SW480 (cell line): ENCODE measurements around the gene KRTCAP2.
"Not testable (repeated sequence)": the region's sequence is repeated elsewhere in the genome, so short reads cannot be mapped to it uniquely, and the experiment has no call there.

Experiments used
- DNase-seq: peaks from one replicate; pipeline ENCODE4 v3.0.0-alpha.2; 2016; ENCODE audit warnings: low spot score

Gene KRTCAP2

DNA sequence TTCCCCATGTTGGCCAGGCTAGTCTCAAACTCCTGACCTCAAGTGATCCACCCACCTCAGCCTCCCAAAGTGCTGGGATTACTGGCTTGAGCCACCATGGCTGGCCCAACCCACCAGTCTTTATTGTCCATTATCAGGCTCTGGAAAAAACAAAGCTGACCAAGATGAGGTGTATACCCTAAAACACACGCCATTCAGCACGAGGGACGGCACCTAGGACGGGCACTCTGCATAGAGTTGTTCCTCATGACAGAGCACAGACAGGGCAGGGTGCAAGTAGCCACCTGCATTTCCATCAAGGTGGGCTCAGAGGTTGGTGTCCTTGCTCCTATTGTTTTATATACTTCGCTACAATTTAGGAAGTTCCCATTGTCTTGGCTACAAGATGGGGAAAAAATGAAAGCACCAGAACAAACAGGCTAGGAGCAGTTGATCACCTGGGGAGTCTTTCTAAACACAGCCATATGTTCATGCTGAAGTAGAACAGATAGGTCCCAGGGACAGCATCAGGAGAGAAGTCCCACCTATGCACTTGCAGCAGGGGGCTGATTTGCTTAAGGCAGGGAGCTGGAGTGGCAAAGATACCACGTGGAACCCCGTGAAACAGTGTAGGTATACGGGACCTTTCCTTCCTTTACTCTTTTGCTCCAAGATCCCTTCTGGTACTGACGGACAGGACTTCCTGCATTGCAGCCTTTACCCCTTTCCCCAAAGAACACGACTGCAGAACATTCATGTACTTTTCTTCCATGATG, 4.5 kb downstream of the KRTCAP2 start:
- no peak for DNase-seq

DNA sequence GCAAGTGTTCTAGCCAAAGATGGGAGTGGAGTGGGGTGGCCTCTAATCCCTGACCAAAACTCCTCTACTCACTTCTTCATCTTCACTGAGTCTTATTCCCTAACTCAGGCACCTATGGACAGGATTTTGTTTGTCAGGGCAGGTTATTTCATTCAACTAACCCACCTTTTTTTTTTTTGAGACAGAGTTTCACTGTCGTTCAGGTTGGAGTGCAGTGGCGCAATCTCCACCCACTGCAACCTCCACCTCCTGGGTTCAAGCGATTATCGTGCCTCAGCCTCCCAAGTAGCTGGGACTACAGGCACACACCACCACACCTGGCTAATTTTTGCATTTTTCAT, 5.0 kb downstream of the KRTCAP2 start:
- not testable (repeated sequence) for DNase-seq

DNA sequence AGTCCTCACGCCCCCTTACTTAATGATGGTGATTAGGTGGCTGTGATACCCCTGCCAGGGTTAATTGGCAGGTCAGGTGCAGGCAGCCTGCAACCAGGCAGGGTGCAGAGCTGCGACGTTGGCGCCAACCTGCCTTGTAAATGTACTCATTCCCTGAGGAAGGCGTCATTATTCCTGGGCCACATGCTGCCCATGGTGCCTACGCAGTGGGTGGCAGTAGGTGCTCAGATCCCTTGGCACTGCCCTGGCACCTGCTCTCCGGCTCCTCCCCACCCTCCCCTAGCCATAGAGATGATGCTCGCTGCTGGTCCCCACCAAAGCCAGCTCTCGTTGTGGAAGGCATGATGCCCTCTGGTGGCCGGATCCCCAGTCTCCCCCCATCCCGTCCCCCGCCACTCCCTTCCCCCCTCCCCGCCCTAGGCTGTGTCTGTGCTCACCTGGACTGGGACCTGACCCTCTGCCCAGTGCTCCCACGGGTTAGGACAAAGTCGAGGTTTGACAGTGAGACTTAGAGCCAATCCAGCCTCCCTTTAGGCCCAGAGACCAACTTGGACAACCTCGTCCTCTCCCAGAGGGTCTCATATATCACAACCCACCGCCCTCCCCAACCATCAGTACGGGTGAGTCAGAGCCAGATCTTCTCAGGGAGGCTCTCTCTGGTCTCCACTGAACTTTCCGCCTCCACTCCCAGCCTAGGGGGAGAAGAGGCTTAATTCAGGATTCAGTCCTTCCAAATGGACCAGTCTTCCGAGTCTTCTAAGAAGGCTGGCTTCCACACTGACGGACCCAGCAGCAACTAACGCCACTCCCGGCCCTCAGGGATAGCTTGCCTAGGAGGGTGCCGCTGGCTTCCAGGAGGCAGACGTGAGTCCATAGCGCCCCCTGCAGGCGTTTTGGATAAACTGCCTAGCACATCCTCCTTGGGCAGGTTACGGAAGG, 5.7 kb downstream of the KRTCAP2 start:
- DNase-seq: peak; percentile 80

DNA sequence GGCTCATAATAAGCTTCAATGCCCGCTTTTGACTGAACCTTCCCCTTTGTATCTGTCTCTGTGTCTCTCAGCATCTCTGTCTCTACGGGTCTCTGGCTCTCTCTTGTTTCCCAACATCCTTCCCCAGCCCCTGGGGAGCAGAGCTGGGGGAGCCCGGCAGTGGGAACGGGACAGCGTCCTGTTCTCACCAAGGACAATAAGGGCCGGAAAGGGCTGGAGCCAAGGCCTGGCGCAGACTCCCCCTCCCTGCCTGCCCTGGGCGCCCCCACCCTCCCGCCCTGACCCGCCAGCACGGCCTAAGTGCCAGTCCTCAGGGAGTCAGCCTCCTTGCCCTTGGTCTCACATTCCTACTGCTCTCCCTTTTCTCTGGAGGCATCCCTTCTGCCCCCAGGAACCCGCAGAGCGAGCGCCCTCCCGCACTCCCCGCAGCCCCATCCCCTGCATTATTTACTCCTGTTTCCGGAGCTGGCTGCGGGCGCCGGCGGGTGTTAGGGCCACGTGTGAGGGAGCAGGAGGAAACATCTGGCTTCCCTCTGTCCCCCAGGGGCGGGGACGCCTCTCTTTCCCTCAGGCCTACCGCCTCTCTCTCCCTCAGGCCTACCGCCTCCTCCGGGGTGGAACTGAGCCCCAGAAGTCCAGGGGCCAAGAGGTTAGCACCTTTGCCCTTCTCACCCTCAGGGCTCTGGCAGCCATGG, 6.5 kb downstream of the KRTCAP2 start:
- DNase-seq: no peak

DNA sequence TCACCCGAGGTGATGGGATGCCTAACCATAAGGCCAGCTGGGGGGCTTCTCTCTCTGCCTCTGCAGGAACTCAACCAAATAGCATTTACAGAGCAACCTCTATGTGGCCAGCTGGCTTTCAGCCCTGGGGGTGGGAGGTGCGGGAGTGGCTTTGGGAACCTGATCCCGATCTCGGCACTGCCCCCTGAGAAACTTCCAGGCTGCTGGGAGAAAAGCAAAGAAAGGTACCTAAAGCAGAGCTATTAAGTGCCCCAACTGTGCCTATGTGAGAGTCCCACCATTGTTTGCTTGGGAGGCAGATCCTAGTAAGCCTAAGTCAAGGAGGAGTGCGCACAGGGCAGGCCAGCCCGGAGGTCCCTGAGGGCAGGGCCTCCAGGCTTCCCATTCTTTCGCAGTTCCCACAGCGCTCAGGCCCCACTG, 7.0 kb downstream of the KRTCAP2 start:
- no peak for DNase-seq

DNA sequence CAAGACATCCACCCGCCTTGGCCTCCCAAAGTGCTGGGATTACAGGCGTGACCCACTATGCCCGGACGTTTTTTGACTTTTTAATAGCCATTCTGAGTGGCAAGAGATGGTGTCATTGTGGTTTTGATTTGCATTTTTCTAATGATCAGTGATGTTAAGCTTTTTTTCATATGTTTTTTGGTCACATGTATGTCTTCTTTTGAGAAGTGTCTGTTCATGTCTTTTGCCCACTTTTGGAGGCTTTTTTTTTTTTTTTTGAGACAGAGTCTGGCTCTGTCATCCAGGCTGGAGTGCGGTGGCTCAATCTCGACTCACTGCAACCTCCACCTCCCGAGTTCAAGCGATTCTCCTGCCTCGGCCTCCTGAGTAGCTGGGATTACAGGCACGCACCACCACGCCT, 8.5 kb downstream of the KRTCAP2 start:
- DNase-seq: not testable (repeated sequence)

DNA sequence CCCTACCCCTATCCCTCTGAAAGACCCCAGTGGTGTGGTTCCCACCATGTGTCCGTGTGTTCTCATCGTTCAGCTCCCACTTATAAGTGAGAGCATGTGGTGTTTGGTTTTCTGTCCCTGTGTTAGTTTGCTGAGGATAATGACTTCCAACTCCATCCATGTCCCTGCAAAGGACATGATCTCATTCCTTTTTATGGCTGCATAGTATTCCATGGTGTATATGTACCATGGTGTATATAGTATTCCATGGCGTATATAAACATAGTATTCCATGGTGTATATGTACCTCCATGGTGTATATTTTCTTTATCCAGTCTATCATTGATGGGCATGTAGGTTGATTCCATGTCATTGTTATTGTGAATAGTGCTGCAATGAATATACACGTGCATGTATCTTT, 9.3 kb downstream of the KRTCAP2 start:
- not testable (repeated sequence) for DNase-seq

DNA sequence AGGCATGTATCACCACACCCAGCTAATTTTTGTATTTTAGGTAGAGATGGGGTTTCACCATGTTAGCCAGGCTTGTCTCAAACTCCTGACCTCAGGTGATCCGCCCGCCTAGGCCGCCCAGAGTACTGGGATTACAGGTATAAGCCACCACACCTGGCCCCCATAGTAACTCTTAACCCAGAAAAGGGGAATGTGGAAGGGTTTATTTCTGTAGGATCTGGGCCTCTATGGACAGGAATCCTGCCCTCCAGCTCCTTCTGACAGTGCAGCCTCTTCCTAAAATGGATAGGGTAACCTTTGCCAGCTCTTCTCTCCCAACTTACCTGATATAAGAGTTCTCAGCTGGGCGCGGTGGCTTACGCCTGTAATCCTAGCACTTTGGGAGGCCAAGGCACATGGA, 10.5 kb downstream of the KRTCAP2 start:
- DNase-seq: not testable (repeated sequence)

DNA sequence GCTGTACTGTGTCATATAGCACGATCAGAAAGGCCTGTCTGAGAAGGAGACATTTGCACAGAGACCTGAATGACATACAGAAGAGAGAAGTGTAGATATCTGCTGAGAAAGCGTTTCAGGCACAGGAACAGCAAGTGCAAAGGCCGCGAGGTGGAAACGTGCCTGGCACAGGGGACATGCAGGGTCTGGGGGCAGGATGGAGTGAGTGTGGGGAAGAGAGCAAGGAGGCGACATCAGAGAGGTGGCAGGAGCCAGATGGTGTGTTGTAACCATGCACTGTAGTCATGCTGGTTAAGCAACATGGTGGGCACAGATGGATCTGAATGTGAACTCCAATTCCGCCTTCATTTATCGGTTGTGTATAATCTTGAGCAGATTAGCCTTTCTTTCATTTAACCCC, 13.0 kb downstream of the KRTCAP2 start:
- no peak for DNase-seq

DNA sequence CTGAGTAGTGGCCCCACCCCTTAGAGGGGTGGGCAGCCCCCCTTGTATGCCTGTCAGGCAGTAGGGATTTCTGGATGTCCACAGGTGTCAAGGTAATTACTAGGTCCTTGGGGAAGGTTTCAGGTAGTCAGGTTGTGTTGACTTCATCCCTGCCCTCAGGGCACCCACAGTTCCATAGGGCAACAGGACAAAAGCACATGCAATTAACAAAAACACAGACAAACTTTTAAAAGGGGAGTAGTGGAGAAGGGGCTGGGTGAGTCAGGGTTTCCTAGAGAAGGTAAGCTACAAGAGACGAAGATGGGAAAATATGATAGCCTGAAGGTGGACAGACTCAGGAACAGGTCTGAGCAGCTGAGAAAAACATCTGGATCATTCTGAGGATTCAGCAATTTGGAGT, 14.1 kb downstream of the KRTCAP2 start:
- no peak for DNase-seq

DNA sequence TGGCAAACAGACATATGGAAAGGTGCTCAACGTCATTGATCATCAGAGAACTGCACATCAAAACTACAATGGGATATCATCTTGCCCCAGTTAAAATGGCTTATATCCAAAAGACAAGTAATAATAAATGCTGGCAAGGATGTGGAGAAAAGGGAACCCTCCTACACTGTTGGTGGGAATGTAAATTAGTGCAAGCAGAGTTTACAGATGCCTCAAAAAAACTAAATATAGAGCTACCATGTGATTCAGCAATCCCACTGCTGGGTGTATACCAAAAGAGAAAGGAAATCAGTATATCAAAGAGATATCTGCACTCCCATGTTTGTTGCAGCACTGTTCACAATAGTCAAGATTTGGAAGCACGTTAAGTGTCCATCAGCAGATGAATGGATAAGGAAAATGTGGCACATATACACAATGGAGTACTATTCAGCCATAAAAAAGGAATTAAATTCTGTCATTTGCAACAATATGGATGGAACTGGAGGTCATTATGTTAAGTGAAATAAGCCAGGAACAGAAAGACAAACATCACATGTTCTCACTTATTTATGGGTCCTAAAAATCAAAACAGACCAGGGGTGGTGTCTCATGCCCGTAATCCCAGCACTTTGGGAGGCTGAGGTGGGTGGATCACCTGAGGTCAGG, 17.0 kb downstream of the KRTCAP2 start:
- not testable (repeated sequence) for DNase-seq

DNA sequence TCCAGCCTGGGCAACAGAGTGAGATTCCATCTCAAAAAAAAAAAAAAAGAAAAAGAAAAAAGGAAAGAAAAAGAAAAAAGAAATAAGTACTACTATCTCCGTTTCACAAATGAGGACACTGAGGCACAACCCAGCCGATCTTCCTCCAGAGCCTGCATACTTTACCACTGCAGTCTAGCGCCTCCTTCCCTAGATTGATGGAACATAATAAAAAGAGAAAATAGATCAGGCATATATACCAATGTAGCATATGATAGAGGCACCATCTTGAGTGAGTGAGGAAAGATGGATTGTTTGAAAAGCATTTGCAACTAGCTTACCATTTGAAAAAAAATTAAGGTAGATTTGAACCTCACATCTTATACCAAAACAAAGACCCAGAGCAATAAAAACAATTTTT, 27.6 kb downstream of the KRTCAP2 start:
- DNase-seq: no peak

DNA sequence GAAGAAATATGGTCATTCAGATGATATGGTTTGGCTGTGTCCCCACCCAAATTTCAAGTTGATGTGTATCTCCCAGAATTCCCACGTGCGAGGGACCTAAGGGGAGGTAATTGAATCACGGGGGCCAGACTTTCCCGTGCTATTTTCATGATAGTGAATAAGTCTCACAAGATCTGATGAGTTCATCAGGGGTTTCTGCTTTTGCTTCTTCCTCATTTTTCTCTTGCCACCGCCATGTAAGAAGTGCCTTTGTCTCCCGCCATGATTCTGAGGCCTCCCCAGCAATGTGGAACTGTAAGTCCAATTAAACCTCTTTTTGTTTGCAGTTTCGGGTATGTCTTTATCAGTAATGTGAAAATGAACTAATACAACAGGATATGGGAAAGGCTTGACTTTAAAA, 31.4 kb downstream of the KRTCAP2 start:
- no peak for DNase-seq

DNA sequence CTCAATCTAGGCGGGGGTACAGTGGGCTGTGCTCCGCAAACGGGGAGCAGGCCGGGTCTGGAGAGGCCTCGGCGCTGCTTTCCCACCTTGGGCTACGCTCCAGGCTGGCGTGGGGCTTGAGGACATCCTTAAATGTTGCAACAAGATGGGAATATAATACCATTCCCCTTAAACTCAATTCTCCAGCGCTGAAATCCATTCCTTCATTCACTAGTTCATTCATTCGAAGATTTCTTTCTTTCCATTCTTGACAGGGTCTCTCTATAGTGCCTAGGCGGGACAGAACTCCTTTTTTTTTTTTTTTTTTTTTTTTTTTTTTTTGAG, 32.5 kb downstream of the KRTCAP2 start:
- no peak for DNase-seq

DNA sequence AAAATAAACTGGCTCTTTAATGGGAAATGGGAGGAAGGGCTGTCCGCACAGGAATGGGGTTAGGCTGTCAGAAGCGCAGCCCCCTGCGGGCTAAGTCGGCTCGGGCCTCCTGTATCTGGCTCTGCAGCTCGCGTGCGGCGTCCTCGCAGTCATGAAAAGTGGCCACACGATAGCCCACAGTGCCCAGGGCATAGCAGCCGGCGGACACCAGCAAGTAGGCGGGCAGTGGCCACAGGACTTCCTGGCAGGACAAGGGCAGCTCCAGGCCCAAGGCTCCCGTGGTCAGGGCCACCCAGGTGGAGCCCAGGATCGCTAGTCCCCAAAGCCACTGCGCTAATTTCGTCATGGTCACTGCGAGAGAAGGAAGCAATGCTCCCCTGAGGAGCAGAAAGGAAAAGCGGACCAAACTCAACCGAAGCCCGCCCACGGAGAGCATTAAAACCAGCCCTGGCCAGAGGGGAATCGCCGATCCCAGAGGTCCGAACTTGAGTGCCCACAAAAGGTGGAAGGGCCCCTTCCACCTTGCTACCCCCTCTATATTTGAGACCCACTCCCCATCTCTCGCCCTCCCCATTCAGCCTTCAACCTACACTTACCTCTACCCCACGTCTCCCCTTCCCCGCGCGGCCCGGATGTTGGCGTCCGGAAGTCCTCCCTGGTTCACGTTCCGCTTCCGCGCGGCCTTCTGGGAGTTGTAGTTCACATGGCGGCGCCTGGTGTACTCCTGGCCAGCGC, 33.0 kb downstream of the KRTCAP2 start, which contains the start of gene DPM3:
DPM3 (minus strand) TSS at position 637 of the 735 bp plus-strand sequence; CDS start at position 346, 291 bp downstream.
- peak; percentile 75 for DNase-seq

DNA sequence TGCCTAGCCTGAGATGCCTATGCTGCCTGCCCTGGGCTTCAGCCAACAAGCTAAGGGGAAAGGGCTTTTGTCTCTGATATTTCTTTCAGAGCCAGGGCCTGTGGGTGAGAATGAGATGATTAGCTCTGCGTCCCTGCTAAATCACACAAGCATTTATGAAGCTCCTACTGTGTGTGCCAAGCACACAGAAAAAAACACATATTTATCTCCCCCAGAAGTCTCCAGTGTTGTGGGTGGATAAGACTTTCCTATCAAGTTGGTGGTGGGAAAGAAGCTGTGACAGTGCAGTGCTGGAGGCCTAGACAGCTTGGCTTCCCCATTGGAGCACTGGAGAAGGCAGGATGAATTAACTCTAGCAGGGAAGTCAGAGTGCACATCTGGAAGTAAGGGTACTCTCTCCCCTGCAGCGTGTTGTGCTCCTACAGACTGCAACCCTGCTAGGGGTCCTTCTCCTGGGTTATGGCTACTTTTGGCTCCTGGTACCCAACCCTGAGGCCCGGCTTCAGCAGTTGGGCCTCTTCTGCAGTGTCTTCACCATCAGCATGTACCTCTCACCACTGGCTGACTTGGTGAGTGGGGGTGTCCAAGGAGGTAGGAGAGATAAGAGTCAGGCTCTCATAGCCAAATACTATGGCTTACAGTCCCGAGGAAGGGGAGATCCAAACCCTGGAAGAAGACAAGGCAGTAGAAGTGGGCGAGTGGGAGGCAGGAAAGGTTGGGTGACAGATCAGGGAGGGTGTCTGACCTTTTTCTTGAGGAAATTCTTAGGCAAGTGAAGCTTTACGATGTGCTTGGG, 35.8 kb downstream of the KRTCAP2 start:
- DNase-seq: no peak

DNA sequence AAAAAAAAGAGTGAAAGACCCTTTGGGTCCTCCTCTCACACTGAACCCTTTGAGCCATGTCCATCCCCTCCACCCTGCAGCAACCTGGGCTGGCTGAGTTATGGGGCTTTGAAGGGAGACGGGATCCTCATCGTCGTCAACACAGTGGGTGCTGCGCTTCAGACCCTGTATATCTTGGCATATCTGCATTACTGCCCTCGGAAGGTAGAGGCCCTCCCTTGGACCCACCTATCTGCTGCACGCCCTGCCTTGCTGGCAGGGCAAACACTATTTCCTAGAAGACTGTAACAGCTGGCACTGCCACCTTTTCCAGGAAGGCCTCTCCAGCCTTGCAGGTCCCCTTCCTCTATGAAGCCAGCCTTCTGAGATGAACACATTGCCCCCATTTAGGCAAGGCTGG, 36.4 kb downstream of the KRTCAP2 start:
- no peak for DNase-seq

DNA sequence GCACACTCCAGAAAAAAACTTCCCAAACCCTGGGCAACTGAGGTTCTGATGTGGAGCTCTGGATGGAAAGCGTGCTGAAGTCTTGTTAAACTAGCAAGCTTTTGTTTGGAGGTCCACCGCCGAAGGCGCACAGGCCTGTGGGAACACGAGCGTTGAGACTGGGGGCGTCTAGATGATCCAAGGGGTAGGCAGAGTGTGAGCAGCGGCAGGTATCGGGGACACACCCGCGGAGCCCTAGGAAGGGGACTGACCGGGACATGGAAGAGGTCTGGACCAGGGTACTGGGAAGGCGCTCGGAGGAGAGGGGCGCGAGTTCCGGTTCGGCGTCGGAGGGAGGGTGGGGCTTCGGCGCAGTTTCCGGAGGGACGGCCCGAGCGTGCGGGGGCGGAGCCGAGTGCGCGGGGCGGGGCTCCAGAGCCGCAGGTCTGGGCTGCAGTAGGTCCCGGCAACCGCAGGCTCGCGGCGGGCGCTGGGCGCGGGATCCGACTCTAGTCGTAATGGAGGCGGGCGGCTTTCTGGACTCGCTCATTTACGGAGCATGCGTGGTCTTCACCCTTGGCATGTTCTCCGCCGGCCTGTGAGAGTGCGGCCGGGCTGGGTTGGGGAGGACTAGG, 37.6 kb downstream of the KRTCAP2 start, which contains the start of gene SLC50A1:
SLC50A1 (plus strand) TSS at position 438 of the 614 bp plus-strand sequence; CDS start at position 498, 60 bp downstream.
- DNase-seq: peak; percentile 92

DNA sequence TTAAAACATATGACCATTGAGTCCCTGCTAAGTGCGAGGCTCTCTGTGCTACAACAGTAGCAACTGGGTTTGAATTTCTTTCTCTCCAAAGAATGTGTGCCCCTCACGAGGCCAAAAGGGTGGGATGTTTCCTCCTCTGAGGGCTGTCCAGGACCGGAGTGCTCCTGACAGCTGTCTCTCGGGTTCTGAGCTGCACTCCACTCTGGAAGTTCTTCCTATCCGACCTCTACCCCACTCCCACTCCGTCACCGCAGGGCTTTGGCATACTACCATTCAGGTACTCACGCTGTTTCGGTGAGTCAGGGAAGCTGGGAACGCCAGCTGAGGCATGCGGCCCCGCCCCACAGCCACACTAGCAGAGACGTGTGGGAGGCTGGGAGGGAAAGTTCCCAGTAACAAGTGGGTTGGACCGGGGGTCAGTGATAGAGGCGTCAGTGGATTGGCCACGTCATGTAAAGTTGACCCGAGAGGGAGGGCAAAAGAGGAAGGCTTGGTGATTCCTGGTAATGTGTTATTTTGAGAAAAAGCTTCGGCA, 38.2 kb downstream of the KRTCAP2 start:
- peak; percentile 96 for DNase-seq

DNA sequence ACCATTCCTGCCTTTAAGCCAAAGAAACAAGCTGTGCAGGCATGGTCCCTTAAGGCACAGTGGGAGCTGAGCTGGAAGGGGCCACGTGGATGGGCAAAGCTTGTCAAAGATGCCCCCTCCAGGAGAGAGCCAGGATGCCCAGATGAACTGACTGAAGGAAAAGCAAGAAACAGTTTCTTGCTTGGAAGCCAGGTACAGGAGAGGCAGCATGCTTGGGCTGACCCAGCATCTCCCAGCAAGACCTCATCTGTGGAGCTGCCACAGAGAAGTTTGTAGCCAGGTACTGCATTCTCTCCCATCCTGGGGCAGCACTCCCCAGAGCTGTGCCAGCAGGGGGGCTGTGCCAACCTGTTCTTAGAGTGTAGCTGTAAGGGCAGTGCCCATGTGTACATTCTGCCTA, 38.8 kb downstream of the KRTCAP2 start:
- no peak for DNase-seq
